Thymus (tissue), 11 donors: ENCODE results near the gene SYPL1. TPM values are rescaled to one million over a fixed set of nuclear protein-coding genes. Genes with fewer than 3 reads are reported as not detected.

ENCODE experiments used
- DNase-seq, 9 donors: peaks; one replicate each; pipeline ENCODE4 v3.0.0-alpha.2; 2013; ENCODE audit warnings: low spot score in 9 of 9, low read depth in 6 of 9, missing footprints in 1 of 9
- H3K27ac ChIP-seq, 2 donors: one replicate each; pipeline ENCODE4 v1.5.1; 2013; ENCODE audit warnings: control low read depth in 1 of 2, low read depth in 1 of 2, low read length in 1 of 2, mild to moderate bottlenecking in 1 of 2, moderate library complexity in 1 of 2
- H3K27me3 ChIP-seq, 2 donors: one replicate each; pipeline ENCODE4 v1.5.1; 2013; ENCODE audit warnings: low read length in 1 of 2; ENCODE audit not compliant: control insufficient read depth in 2 of 2, insufficient read depth in 1 of 2
- H3K36me3 ChIP-seq, 2 donors: one replicate each; pipeline ENCODE4 v1.5.1; 2013; ENCODE audit warnings: low read length in 1 of 2, mild to moderate bottlenecking in 1 of 2, moderate library complexity in 1 of 2; ENCODE audit not compliant: control insufficient read depth in 2 of 2, insufficient read depth in 2 of 2
- H3K4me1 ChIP-seq, 2 donors: one replicate each; pipeline ENCODE4 v1.5.1; 2013; ENCODE audit warnings: low read length in 2 of 2; ENCODE audit not compliant: control insufficient read depth in 2 of 2, insufficient read depth in 2 of 2
- H3K4me3 ChIP-seq, 2 donors: one replicate each; pipeline ENCODE4 v1.5.1; 2013; ENCODE audit warnings: low read length in 2 of 2, control low read depth in 1 of 2, mild to moderate bottlenecking in 1 of 2
- H3K9me3 ChIP-seq, 2 donors: one replicate each; pipeline ENCODE4 v1.5.1; 2013; ENCODE audit warnings: low read length in 1 of 2, mild to moderate bottlenecking in 1 of 2; ENCODE audit not compliant: control insufficient read depth in 2 of 2, insufficient read depth in 1 of 2
- WGBS: extraction: QIAGEN DNeasy Blood & Tissue Kit; methylation state at CpG from one replicate; pipeline ENCODE4 v1.1.7; 2013; 5-methylcytosine and 5-hydroxymethylcytosine counted together
- polyA plus RNA-seq: library from polyadenylated mRNA; stranded (reverse); fragments of 200-250 nt; gene quantifications from one replicate; pipeline ENCODE4 v1.2.3, GENCODE V29; 2013
- total RNA-seq: library from RNA; stranded (reverse); fragments of 120-200 nt; gene quantifications from one replicate; pipeline ENCODE4 v1.2.4, GENCODE V29; 2013
- donor health status: healthy.

SYPL1 gene
- total and polyA plus RNA-seq, 2 donors: 22.4 to 77.0 TPM

DNA sequence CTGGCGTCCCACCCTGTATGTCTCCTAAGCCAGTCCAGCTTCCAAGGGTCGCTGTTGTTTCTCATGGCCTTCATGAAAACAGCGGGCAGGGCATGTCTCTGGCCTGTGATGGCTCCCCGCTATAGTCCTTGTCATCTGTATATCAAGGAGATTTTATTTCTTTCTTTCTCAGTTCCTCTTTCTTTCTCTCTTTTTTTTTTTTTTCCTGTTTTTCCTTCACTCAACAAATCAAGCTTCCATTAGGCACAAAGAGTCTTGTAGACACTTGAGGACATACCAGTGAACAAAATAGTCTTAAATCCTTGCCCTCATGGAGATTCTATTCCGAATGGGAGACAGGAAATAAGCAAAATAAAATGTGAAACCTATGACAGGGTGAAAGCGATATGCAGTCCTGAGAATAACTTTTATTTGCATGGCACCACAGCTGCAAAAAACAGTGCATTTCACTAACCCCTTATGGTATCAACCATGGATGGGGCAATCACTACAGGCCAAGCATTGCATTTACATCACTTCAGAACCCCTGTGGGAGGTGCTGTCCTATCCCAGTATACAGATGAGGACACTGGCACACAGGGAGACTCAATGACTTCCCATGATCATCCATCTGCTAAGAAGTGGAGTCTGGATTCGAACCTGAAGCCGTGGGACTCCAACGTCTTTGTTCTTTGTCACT, 50.7 kb downstream of the SYPL1 start:
- peaks cover 0 to 5% of the 10 kb centered on the region in 2 donors for H3K9me3 ChIP-seq
- H3K27me3 ChIP-seq: no peaks in the 10 kb centered on the region
- no peaks in the 10 kb centered on the region for H3K36me3 ChIP-seq
- DNase-seq: no peak
- no peak overlapping the region for H3K4me3 ChIP-seq
- peaks cover 20 to 66% of the 10 kb centered on the region in 2 donors for H3K4me1 ChIP-seq
- 93% methylated on average over 9 of the region's 9 CpGs for WGBS
- H3K27ac ChIP-seq: no peak overlapping the region

DNA sequence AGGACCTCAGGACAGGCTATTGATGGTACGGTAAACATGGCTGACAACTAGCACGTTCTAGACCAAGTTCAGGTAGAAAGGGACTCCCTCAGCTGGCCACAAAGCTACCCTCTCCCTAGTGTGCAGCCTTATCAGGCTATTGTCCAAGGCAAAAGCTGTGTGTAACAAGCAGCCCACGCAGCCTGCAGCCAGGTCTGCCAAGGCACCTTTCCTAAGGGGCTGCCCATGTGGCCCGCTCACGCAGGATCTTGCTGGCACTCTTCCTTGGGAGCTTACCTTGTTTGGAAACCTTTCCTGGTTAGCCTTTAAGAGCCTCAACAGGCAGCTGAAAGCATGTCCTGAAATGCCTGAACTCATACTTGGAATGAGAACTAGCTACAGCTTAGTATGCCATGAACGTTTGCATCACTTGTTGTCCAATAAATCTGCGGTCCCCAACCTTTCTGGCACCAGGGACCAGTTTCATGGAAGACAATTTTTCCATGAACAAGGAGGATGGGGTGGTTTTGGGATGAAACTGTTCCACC, 51.7 kb downstream of the SYPL1 start:
- H3K4me3 ChIP-seq: no peak overlapping the region
- no peak for DNase-seq
- H3K4me1 ChIP-seq: peaks cover 20 to 58% of the 10 kb centered on the region in 2 donors
- no peak overlapping the region for H3K27ac ChIP-seq
- 98% methylated on average over 7 of the region's 7 CpGs for WGBS
- no peaks in the 10 kb centered on the region for H3K27me3 ChIP-seq
- H3K36me3 ChIP-seq: no peaks in the 10 kb centered on the region
- H3K9me3 ChIP-seq: peaks cover 0 to 5% of the 10 kb centered on the region in 2 donors

DNA sequence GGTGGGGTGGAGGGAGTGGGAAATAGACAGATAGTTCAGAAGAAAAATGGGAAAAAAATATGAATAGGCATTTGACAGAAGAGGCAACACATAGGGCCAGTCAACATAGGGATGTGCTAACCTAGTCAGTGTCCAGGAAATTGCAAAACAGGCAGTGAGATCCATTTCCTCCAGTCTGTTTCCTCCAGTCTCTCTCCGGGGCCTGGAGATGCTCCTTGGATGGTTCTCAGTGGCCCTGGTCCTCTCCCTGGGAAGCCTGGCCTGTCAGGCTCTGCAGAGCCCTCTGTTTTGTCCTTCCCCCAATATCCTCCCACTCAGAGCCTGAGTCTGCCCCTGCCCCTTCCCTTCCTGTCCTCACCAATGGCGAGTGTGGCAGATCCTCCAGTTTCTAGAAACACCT, 52.6 kb downstream of the SYPL1 start:
- H3K27ac ChIP-seq: no peak overlapping the region
- peaks cover 18 to 49% of the 10 kb centered on the region in 2 donors for H3K4me1 ChIP-seq
- no peak for DNase-seq
- no peak overlapping the region for H3K4me3 ChIP-seq
- no peaks in the 10 kb centered on the region for H3K27me3 ChIP-seq
- 94% methylated on average over 2 of the region's 2 CpGs for WGBS
- no peaks in the 10 kb centered on the region for H3K36me3 ChIP-seq
- H3K9me3 ChIP-seq: peaks cover 0 to 5% of the 10 kb centered on the region in 2 donors

DNA sequence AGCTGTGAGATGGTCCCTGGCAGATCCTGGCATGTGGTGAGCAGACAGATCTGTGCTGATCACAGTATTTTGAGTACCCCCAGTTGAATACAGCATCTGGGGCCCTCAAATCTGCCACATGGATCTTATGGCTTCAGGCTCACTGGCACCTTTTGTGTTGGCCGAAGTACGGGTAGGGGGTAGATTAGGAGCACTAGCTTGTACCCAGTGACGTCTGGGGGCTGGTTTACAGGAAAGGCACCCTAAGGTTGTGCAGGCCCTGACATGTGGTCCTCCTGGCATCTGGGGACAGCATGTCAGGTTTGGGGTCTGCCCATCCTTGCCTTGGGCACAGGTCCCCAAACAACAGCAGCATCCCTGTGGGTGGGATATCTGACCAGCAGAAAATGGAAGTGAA, 53.2 kb downstream of the SYPL1 start:
- Histone ChIP-seq H3K27ac (no peak overlapping the region), H3K27me3 (no peaks in the 10 kb centered on the region), H3K9me3 (peaks cover 0 to 5% of the 10 kb centered on the region in 2 donors), H3K4me3 (no peak overlapping the region), H3K4me1 (peaks cover 12 to 42% of the 10 kb centered on the region in 2 donors), H3K36me3 (no peaks in the 10 kb centered on the region)
- 98% methylated on average over 3 of the region's 3 CpGs for WGBS
- no peak for DNase-seq

DNA sequence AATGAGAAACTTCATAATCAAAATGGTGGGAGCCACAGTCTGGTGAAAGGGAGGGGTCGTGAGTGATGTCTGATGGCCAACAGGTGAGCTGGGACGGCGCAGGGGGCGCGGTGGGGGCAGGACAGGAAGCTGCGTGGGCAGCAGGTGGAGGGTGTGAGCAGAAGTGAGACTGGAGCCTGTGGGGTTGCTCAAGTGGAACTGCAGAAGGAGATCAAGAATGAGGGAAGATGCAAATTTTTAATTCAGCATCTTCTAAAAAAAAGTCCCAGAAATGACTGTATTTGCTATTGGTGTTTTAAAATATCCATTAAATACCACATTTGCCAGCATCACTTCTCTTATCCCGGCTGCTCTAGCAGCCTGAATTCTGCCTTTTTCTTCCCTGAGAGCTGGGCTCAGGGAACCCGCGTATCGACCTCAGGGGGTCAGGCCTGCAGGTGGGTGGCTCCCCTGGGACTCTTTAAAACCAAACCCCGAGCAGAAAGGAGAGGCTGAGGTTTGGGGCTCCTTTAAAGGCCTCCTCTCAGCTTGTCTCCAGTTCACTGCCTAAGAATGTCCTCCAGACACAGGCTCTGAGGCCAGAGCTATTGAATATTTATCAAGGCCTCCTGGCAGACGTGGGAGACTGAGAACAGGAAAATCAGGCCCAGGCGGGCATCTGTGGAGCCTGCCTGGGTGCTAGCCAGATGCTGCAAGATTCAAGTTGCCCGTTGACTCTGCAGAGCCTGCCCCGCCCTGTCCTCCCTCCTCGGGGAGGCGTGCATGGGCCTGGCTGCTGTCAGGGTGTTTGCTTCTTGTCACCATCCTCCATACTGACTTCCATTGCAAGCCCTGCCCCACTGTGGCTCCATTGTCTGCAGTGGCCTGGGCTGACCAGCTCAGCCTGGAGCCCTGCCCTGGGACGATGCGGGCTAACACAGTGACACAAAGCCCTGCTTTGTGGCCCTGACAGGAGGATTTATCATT, 53.9 kb downstream of the SYPL1 start:
- WGBS: 74% methylated on average over 19 of the region's 19 CpGs
- Histone ChIP-seq H3K9me3 (peaks cover 0 to 5% of the 10 kb centered on the region in 2 donors), H3K27me3 (no peaks in the 10 kb centered on the region), H3K4me1 (peaks cover 5 to 36% of the 10 kb centered on the region in 2 donors), H3K36me3 (no peaks in the 10 kb centered on the region), H3K4me3 (no peak overlapping the region), H3K27ac (no peak overlapping the region)
- peak in 1 of 9 donors; percentile 31 for DNase-seq

DNA sequence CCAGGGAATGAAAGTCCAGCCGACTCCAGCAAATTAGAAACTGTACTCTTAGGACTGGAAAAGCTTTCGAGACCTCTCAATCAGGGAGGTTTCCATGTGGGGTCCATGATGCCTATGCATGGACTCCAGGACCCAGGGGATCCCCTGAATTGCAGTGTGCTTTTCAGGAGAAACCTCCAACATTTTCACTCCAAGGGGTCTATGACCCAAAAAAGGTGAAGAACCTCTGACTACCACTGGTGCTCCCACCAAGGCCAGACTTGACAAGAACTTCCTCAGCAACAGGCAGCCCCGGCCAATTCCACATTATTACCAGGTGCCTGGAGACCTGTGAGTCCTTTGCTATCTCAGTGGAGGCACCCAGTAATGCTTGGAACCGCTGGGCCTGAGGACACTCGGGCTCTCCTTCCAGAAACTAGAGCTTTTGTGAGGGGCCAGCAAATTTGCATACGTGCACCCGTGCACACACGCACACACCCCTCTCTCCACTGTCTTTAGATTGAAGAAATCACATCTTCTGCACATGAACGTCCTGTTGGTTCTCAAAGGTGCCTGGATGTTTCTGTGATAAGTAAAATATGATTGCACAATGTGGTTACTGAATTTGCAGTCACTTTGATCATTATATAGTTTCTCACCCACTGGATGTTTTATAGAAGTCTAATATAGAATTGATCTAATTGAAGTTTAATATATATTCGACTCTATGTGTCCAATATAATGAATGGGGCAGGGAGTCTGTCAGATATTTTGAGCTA, 54.7 kb downstream of the SYPL1 start:
- peaks cover 0 to 5% of the 10 kb centered on the region in 2 donors for H3K9me3 ChIP-seq

DNA sequence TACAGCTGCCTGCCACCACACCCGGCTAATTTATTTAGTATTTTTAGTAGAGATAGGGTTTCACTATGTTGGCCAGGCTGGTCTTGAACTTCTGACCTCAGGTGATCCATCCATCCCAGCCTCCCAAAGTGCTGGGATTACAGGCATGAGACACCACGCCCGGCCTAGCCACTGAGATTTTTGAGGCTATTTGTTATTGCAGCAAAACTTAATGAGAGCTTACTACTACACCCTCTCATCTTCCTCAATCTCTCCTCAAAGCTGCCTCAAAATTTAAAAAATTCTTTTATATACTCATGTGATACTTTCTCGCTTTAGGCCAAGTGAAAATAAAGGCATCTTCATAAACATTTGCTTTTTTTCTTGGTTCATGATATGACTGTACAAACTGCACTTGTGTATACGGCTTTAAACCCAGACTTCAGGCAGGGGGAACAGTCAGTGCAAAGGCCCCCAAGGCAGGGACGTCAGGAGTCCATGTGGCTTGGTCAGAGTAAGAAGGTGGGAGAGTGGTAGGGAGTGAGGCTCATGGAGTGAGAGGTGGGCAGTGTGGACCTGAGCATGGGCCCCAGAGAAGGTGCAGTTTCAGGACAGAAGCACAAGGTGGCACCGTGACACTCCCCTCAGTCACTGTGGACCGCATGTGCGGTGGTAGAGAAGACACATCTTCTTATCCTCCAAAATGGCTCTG, 55.5 kb downstream of the SYPL1 start:
- Histone ChIP-seq H3K36me3 (no peaks in the 10 kb centered on the region), H3K4me1 (peaks cover 5 to 21% of the 10 kb centered on the region in 2 donors), H3K4me3 (no peak overlapping the region), H3K27ac (no peak overlapping the region), H3K9me3 (peaks cover 0 to 5% of the 10 kb centered on the region in 2 donors), H3K27me3 (peaks cover 0 to 4% of the 10 kb centered on the region in 2 donors)
- 56% methylated on average over 9 of the region's 9 CpGs for WGBS
- peak; percentile 30 to 82 (median 64) for DNase-seq

More for the DNA sequence above, 54.7 kb downstream of the SYPL1 start:
- H3K27me3 ChIP-seq: peaks cover 0 to 4% of the 10 kb centered on the region in 2 donors
- WGBS: 79% methylated on average over 10 of the region's 10 CpGs
- no peak for DNase-seq
- peaks cover 5 to 27% of the 10 kb centered on the region in 2 donors for H3K4me1 ChIP-seq
- no peak overlapping the region for H3K27ac ChIP-seq
- H3K4me3 ChIP-seq: no peak overlapping the region
- H3K36me3 ChIP-seq: no peaks in the 10 kb centered on the region

DNA sequence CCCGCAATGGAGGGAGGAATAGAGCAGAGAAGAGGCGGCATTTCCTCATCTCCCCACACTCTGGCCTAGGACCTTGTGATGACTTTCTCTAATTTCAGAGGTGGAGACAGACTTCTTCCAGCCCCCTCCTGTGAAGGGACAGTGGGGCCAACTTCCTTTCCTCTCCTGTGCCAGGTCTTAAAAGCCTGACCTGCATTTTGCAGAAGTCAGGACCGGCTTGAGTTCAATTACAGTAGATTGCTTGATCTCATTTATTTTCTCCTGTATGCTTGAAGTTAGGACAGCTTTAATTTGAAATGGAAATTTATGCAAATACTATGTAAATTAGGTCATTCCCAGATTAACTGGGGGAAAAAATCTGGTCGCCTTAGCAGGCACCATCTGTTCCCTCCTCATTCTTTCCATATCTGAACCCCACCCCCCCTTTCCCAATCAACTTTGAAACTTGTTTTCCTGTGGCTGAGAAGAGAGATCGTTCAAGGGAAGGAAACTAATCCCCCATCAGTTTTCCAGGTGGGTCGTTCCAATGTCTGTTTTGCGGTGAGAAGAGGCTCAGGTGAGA, 57.1 kb downstream of the SYPL1 start:
- Histone ChIP-seq H3K36me3 (no peaks in the 10 kb centered on the region), H3K4me3 (no peak overlapping the region), H3K9me3 (peaks cover 0 to 2% of the 10 kb centered on the region in 2 donors), H3K4me1 (peaks cover 5 to 21% of the 10 kb centered on the region in 2 donors), H3K27me3 (peaks cover 0 to 4% of the 10 kb centered on the region in 2 donors), H3K27ac (no peak overlapping the region)
- 88% methylated on average over 7 of the region's 7 CpGs for WGBS
- DNase-seq: no peak
